KMS-11 (cell line): Measurements from ENCODE around the gene FANCI.

Experiments used
- H2AFZ ChIP-seq: fragments of 200-600 bp; sonication (generic); 2 replicates; pipeline ENCODE4 v1.6.1; 2016; ENCODE audit warnings: antibody characterized with exemption, mixed run types, low read depth
- H3K27ac ChIP-seq: fragments of 200-600 bp; sonication (generic); 2 replicates; pipeline ENCODE4 v1.6.1; 2016; ENCODE audit warnings: mild to moderate bottlenecking, mixed run types
- H3K27me3 ChIP-seq: fragments of 200-600 bp; sonication (generic); 2 replicates; pipeline ENCODE4 v1.6.1; 2017; ENCODE audit warnings: mild to moderate bottlenecking, low read depth, mixed run types, moderate library complexity; ENCODE audit not compliant: insufficient read depth
- H3K36me3 ChIP-seq: fragments of 200-600 bp; sonication (generic); 2 replicates; pipeline ENCODE4 v1.6.1; 2017; ENCODE audit warnings: mild to moderate bottlenecking, mixed run types; ENCODE audit not compliant: insufficient read depth
- H3K4me1 ChIP-seq: fragments of 200-600 bp; sonication (generic); 2 replicates; pipeline ENCODE4 v1.6.1; 2016; ENCODE audit warnings: mild to moderate bottlenecking, low read depth, mixed run types; ENCODE audit not compliant: poor library complexity, severe bottlenecking
- H3K4me2 ChIP-seq: fragments of 200-600 bp; sonication (generic); 2 replicates; pipeline ENCODE4 v1.7.0; 2016; ENCODE audit warnings: mild to moderate bottlenecking, mixed run types
- H3K4me3 ChIP-seq: fragments of 200-600 bp; sonication (generic); IDR thresholded peaks from 2 replicates; pipeline ENCODE4 v1.6.1; 2017; ENCODE audit warnings: low read depth, low read length, mixed read lengths; ENCODE audit not compliant: insufficient read depth
- H3K79me2 ChIP-seq: fragments of 200-600 bp; sonication (generic); 2 replicates; pipeline ENCODE4 v1.6.1; 2016; ENCODE audit warnings: low read depth, mixed run types; ENCODE audit not compliant: insufficient read depth
- H3K9ac ChIP-seq: fragments of 200-600 bp; sonication (generic); 2 replicates; pipeline ENCODE4 v1.6.1; 2016; ENCODE audit warnings: mild to moderate bottlenecking, mixed run types
- H4K20me1 ChIP-seq: fragments of 200-600 bp; sonication (generic); 2 replicates; pipeline ENCODE4 v1.6.1; 2016; ENCODE audit warnings: mild to moderate bottlenecking, mixed run types; ENCODE audit not compliant: insufficient read depth
- TF ChIP-seq, protein P1 (sequence below): fragments of 200-600 bp; sonication (generic); conservative IDR thresholded peaks from 2 replicates; pipeline ENCODE4 v1.6.1; 2017; ENCODE audit warnings: low read depth, mild to moderate bottlenecking, antibody characterized with exemption, low read length, moderate library complexity, mixed read lengths

Gene FANCI

DNA sequence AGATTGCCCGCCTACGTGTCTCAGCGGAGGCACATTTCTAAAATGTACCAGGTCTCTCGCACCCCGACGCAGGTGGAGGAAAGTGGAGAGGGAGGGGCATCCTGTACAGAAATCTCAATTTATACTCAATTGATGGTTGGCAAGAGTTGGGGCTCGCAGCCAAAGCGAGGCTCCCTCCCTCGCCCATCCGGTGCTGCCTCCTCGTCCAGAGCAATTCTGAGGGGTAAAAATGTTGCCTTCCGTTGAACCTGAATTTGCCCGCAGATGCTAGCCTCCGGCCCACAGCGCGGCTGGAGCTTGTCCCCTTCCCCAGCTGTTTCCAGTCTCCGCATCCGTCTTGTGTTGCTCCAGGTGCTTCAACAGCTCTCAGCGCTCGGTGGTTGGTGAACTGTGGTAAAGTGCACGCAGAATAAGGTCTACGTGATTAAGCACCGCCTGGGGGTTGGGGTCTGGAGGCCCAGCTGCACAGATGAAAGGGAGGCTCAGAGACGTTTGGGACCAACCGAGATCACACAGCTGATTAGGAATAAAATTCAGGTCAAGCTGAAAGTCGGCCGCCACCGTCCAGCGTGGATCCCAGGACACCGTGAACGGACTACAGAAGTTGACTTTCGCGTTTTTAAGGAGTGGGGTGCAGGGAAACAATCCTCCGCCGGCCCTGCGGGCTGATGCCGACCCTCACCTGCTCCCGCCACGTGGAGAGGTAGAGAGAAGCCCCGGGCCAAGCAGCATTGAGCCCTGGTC, 91.7 kb downstream of the FANCI start:
- Histone ChIP-seq H3K79me2 (peaks cover 29% of the 10 kb centered on the region), H2AFZ (peak overlapping the region; percentile 62), H3K4me3 (no peak overlapping the region), H4K20me1 (peaks cover 3% of the 10 kb centered on the region), H3K4me1 (peaks cover 42% of the 10 kb centered on the region), H3K9ac (peak overlapping the region; percentile 30; the same call in 1 of the 2 replicates), H3K36me3 (no peaks in the 10 kb centered on the region; the same call in 1 of the 2 replicates), H3K4me2 (peak overlapping the region; percentile 67), H3K27me3 (0 out of 2 replicates have a peak, but pooled peaks cover 3% of the 10 kb centered on the region), H3K27ac (peak overlapping the region; percentile 60)
- TF ChIP-seq, protein P1, sequence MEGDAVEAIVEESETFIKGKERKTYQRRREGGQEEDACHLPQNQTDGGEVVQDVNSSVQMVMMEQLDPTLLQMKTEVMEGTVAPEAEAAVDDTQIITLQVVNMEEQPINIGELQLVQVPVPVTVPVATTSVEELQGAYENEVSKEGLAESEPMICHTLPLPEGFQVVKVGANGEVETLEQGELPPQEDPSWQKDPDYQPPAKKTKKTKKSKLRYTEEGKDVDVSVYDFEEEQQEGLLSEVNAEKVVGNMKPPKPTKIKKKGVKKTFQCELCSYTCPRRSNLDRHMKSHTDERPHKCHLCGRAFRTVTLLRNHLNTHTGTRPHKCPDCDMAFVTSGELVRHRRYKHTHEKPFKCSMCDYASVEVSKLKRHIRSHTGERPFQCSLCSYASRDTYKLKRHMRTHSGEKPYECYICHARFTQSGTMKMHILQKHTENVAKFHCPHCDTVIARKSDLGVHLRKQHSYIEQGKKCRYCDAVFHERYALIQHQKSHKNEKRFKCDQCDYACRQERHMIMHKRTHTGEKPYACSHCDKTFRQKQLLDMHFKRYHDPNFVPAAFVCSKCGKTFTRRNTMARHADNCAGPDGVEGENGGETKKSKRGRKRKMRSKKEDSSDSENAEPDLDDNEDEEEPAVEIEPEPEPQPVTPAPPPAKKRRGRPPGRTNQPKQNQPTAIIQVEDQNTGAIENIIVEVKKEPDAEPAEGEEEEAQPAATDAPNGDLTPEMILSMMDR, result no peak

DNA sequence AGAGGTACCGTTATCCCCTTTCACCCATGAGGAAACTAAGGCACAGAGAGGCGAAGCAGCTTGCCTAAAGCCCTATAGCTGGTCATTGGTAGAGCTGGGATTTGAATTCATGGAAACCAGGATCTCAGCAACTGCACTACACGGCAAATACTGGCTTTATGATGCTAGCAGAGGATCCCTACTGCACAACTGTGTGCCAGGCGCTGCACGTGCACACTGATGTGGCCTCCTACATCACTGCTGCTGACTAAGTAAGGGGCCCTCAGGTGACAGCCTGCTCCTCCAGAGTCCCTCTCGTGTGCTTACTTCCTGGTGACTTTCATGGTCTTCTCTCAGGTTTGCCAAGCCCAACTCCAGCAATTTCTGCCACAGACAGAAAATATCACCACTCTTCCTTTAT, 94.3 kb downstream of the FANCI start:
- Histone ChIP-seq H3K4me2 (no peak overlapping the region), H3K36me3 (no peaks in the 10 kb centered on the region), H3K79me2 (peaks cover 11% of the 10 kb centered on the region), H3K27ac (no peak overlapping the region), H3K4me3 (no peak overlapping the region), H3K4me1 (peaks cover 21% of the 10 kb centered on the region), H4K20me1 (no peaks in the 10 kb centered on the region), H3K27me3 (0 out of 2 replicates have a peak, but pooled peaks cover 3% of the 10 kb centered on the region), H2AFZ (no peak overlapping the region), H3K9ac (no peak overlapping the region)
- TF ChIP-seq, protein P1, result no peak

DNA sequence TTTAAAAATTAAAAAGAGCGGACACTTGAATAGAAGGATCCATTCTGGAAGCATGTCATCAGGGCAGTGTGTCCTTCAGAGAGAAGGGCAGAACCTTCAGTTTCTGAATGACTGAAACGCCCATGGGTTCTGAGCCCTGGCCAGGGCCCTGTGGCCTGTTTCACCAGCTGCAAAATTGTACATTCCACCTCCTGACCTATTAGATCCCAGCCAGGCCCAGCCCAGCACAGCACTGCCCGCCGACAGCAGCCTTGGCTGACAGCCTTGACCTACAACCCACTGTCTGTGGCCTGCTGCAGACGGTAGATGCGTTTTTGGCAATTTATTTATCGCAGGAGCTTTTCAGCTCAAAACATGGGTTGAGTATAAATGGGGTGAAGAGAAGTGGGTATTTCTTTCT, 96.8 kb downstream of the FANCI start:
- Histone ChIP-seq H3K4me3 (no peak overlapping the region), H3K36me3 (no peaks in the 10 kb centered on the region), H2AFZ (no peak overlapping the region), H3K9ac (no peak overlapping the region), H3K27me3 (0 out of 2 replicates have a peak, but pooled peaks cover 3% of the 10 kb centered on the region), H3K27ac (no peak overlapping the region), H3K79me2 (no peaks in the 10 kb centered on the region), H3K4me1 (peaks cover 12% of the 10 kb centered on the region), H3K4me2 (no peak overlapping the region), H4K20me1 (no peaks in the 10 kb centered on the region)
- TF ChIP-seq, protein P1, result no peak

DNA sequence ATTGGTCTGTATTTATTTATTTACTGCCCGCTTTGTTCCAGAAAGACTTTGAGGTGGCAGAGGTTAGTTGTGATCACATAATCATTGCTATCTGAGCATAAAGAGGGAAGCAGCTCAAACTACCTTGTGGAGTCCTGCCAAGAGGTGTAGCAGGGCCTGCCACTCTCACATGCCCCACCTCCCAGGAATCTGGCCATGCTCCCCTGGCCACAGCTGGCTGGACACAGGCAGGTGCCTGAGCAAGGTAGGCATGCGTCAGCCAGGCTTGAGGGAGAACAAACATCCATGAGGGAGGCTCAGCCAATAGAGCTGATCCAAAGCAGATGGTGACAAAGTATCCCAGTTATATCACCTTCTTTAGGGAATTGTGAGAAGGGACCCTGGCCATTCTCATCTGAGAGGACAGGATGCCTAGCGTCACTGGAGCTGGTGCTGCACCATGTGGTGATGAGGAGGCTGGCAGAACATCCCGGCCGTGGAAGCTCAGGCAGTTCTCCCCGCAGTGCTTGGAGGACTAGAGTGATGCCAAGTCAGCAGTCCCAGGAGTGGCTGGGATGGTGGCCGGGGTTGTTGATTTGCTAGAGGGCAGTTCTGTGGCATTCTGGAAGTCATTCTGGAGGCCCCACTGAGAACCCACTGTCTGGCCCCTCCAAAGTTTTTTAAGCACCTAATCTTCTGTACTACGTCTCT, 97.7 kb downstream of the FANCI start:
- TF ChIP-seq, protein P1, result no peak
- no peak overlapping the region for H3K4me2 ChIP-seq
- H3K27me3 ChIP-seq, result 0 out of 2 replicates have a peak, but pooled peaks cover 3% of the 10 kb centered on the region
- no peak overlapping the region for H3K9ac ChIP-seq
- H2AFZ ChIP-seq, result no peak overlapping the region
- no peak overlapping the region for H3K27ac ChIP-seq
- H3K79me2 ChIP-seq, result no peaks in the 10 kb centered on the region
- H3K36me3 ChIP-seq, result no peaks in the 10 kb centered on the region
- H4K20me1 ChIP-seq, result no peaks in the 10 kb centered on the region
- peaks cover 3% of the 10 kb centered on the region for H3K4me1 ChIP-seq
- H3K4me3 ChIP-seq, result no peak overlapping the region
